Body of pancreas (tissue), 4 donors: ENCODE data around the gene PCNA. TPM values are rescaled to one million over a fixed set of nuclear protein-coding genes. Genes with fewer than 3 reads are reported as not detected.

ENCODE experiments used
- ATAC-seq: fragments of 150-250 bp; one replicate; pipeline ENCODE4 v1.9.1; 2016
- DNase-seq, 4 donors: peaks; one replicate each; pipeline ENCODE4 v3.0.0-alpha.2; 2019
- H3K27ac ChIP-seq, 4 donors: fragments of 200-600 bp; sonication (generic); 1 replicate in 3 of 4; 2 replicates in 1 of 4; pipeline versions ENCODE4 v1.5.1 to v1.6.1; 2016 to 2019; ENCODE audit warnings: mild to moderate bottlenecking in 1 of 4, mixed read lengths in 1 of 4, moderate library complexity in 1 of 4
- H3K27me3 ChIP-seq, 2 donors: fragments of 200-600 bp; sonication (generic); one replicate each; pipeline ENCODE4 v1.6.0; 2016; ENCODE audit warnings: mild to moderate bottlenecking in 1 of 2
- H3K36me3 ChIP-seq, 2 donors: fragments of 200-600 bp; sonication (generic); replicated peaks in 1 of 2; 2 replicates each; pipeline ENCODE4 v1.5.1; 2016; ENCODE audit warnings: low read depth in 2 of 2; ENCODE audit not compliant: insufficient read depth in 1 of 2
- H3K4me1 ChIP-seq: fragments of 200-600 bp; sonication (generic); one replicate; pipeline ENCODE4 v1.6.0; 2016
- H3K4me3 ChIP-seq, 2 donors: fragments of 200-600 bp; sonication (generic); 1 replicate in 1 of 2; 2 replicates in 1 of 2; pipeline ENCODE4 v1.5.1; 2016 to 2019
- H3K9me3 ChIP-seq, 3 donors: fragments of 200-600 bp; sonication (generic); 1 replicate in 2 of 3; 2 replicates in 1 of 3; pipeline ENCODE4 v1.5.1; 2016
- POLR2A ChIP-seq, 3 donors: fragments of 450-650 bp; IDR thresholded peaks; one replicate each; pipeline ENCODE4 v1.6.1; 2016; ENCODE audit warnings: antibody characterized with exemption in 3 of 3, mild to moderate bottlenecking in 2 of 3
- WGBS, 2 donors: methylation state at CpG; one replicate each; pipeline ENCODE4 v1.1.5; 2017; 5-methylcytosine and 5-hydroxymethylcytosine counted together
- intact Hi-C: fragments of 100-400 bp; cut with DNase I; formaldehyde crosslinking; loops from one replicate; pipeline ENCODE4 v1.15.1; 2023
- total RNA-seq, 2 donors: library from RNA; depleted of rRNA; stranded (reverse); fragments of >200 nt; gene quantifications; one replicate each; pipeline ENCODE4 v1.1.0, GENCODE V29; 2016
- TF ChIP-seq, protein P1 (sequence below), 7 experiments: fragments of 450-650 bp in 4 of 7; fragments of 200-600 bp in 3 of 7; sonication (generic) in 3 of 7; IDR thresholded peaks; one replicate each; pipeline ENCODE4 v1.5.1; 2016 to 2019; ENCODE audit warnings: antibody characterized with exemption in 7 of 7

Gene PCNA
- total RNA-seq, 2 donors from 2014 or later: 22.8 to 32.0 TPM

DNA sequence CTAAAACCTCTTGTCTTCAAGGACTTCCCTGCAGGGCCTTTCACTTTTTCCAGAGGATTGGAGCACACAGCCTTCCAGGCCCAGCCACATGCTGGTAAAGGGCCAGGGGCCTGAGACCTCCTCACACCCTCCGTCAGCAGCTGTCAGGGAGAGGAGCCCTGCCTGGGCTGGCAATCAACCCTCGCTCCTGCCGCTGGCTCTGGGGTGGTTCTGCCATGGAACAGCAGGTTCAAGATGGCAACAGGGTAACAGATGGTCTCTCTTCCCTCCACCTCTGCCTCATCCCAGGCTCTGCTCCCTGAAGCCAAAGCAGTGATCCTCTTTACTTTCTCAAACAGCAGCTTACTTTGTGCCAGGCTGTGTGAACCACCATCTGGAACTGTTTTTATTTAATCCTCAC lies 23.8 kb downstream of the PCNA start:
- H3K9me3 ChIP-seq: no peaks in the 10 kb centered on the region
- DNase-seq (no peak), ATAC-seq (no peak)
- no peak overlapping the region for H3K27ac ChIP-seq
- intact Hi-C loops: no loop called here
- 90% methylated on average over 3 of the region's 3 CpGs; no CpG with 5 or more reads in 1 of the 2 donors for WGBS, 2 donors
- TF ChIP-seq POLR2A (IDR thresholded peaks at IDR 0.05): no peak
- TF ChIP-seq, protein P1, sequence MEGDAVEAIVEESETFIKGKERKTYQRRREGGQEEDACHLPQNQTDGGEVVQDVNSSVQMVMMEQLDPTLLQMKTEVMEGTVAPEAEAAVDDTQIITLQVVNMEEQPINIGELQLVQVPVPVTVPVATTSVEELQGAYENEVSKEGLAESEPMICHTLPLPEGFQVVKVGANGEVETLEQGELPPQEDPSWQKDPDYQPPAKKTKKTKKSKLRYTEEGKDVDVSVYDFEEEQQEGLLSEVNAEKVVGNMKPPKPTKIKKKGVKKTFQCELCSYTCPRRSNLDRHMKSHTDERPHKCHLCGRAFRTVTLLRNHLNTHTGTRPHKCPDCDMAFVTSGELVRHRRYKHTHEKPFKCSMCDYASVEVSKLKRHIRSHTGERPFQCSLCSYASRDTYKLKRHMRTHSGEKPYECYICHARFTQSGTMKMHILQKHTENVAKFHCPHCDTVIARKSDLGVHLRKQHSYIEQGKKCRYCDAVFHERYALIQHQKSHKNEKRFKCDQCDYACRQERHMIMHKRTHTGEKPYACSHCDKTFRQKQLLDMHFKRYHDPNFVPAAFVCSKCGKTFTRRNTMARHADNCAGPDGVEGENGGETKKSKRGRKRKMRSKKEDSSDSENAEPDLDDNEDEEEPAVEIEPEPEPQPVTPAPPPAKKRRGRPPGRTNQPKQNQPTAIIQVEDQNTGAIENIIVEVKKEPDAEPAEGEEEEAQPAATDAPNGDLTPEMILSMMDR (IDR thresholded peaks at IDR 0.05): no peak
- no peaks in the 10 kb centered on the region for H3K4me1 ChIP-seq
- H3K36me3 ChIP-seq: peaks cover 0 to 5% of the 10 kb centered on the region in 2 donors
- no peak overlapping the region for H3K4me3 ChIP-seq
- H3K27me3 ChIP-seq: no peaks in the 10 kb centered on the region

DNA sequence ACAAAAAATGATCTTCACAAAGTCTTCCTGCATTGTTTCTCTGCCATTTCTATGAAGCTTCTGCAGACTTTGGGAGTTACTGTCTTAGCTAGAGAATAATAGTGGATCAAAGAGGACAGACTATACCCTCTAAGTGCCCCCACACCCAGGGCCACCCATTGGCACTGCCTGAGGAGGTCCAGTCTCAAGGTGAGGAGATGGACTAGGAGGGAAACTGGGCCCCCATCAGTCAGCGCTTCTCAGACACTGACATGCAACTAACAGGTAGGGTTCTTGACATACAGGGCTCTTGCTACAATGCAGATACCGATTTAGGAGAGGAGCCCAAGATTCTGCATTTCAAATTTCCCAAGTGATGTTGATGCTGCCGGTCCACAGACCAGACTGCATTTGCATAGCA lies 24.3 kb downstream of the PCNA start:
- TF ChIP-seq, protein P1 (IDR thresholded peaks at IDR 0.05): no peak
- no peak for TF ChIP-seq POLR2A (IDR thresholded peaks at IDR 0.05)

DNA sequence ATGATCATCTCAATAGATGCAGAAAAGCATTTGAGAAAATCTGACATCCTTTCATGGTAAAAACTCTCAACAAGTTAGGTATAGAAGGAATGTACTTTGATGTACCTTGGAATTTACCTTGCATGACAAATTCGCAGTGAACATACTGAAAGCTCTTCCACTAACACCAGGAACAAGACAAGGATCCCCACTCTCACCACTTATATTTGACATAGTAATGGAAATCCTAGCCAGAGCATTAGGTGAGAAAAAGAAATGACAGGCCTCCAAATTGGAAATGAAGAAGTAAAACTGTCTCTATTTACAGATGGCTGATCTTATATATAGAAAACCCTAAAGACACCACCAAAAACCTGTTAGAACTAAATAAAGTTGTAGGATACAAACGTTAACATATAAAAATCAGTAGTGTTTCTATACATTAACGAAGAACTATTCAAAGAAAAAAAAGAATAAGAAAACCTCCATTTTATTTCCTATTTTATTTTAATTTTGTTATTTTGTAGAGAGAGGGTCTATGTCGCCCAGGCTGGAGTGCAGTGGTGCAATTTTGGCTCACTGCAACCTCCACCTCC lies 26.9 kb downstream of the PCNA start:
- Histone ChIP-seq H3K36me3 (peaks cover 0 to 2% of the 10 kb centered on the region in 2 donors), H3K9me3 (no peaks in the 10 kb centered on the region), H3K27me3 (no peaks in the 10 kb centered on the region), H3K4me3 (no peak overlapping the region), H3K4me1 (no peaks in the 10 kb centered on the region), H3K27ac (no peak overlapping the region)
- WGBS, 2 donors: 68 to 72% methylated on average over 4 of the region's 4 CpGs
- TF ChIP-seq, protein P1 (IDR thresholded peaks at IDR 0.05): no peak
- no peak for TF ChIP-seq POLR2A (IDR thresholded peaks at IDR 0.05)
- ATAC-seq (no peak), DNase-seq (no peak)
- intact Hi-C loops: no loop called here

More for the DNA sequence above, 24.3 kb downstream of the PCNA start:
- Histone ChIP-seq H3K27ac (no peak overlapping the region), H3K36me3 (peaks cover 0 to 5% of the 10 kb centered on the region in 2 donors), H3K4me1 (no peaks in the 10 kb centered on the region), H3K9me3 (no peaks in the 10 kb centered on the region), H3K27me3 (no peaks in the 10 kb centered on the region), H3K4me3 (no peak overlapping the region)
- intact Hi-C loops: no loop called here
- ATAC-seq: no peak
- no peak for DNase-seq
- WGBS, 2 donors: 89% methylated on average over 3 of the region's 3 CpGs

DNA sequence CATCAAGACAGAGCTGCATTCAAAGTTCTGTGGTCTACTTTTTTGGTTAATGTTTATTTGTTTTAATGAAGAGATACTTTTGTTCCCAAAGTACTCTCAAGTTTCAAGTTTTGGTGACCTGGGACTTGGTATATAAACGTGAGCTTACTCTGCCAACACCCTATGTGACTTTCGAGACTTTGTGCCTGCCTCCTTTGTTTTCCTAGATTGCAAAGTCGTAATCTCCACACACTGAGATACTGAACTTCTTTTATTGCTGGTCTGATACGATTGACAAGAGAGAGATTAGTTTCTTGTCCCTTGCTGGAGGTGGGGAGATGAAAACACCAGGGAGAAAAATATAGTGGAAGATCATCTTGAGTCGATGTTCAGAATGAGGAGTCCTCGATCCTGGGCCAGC lies 27.9 kb downstream of the PCNA start:
- no peaks in the 10 kb centered on the region for H3K27me3 ChIP-seq
- H3K36me3 ChIP-seq: no peaks in the 10 kb centered on the region
- TF ChIP-seq, protein P1 (IDR thresholded peaks at IDR 0.05): no peak
- TF ChIP-seq POLR2A (IDR thresholded peaks at IDR 0.05): no peak
- no peak for DNase-seq
- H3K27ac ChIP-seq: no peak overlapping the region
- ATAC-seq: no peak
- no peaks in the 10 kb centered on the region for H3K4me1 ChIP-seq
- WGBS, 2 donors: 53 to 63% methylated on average over 6 of the region's 6 CpGs
- intact Hi-C loops: no loop called here
- no peaks in the 10 kb centered on the region for H3K9me3 ChIP-seq
- H3K4me3 ChIP-seq: no peak overlapping the region

DNA sequence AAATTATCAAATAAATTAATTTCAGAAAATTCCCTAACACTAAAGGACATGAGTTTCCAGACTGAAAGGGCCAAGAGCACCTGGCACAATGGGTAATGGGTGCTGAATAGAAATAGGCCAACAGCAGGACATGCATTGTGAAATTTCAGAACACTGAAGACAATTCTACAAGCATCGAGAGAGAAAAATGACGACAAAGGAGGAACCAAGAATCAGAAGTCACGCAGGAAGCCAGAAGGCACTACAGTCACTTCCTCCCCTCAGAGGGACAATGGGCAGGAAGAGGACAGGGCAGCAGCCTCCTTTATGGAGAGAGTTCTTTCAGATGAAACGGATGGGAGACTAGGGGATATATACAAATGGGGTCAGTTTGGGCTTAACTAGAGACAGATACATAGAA lies 29.6 kb downstream of the PCNA start:
- peak overlapping the region in 2 of 4 donors; percentile 9 to 77 for H3K27ac ChIP-seq
- peak in 1 of 3 donors; percentile 20 for TF ChIP-seq POLR2A (IDR thresholded peaks at IDR 0.05)
- TF ChIP-seq, protein P1 (IDR thresholded peaks at IDR 0.05): no peak
- H3K27me3 ChIP-seq: no peaks in the 10 kb centered on the region
- ATAC-seq (no peak), DNase-seq (peak in 1 of 4 donors; percentile 58)
- H3K9me3 ChIP-seq: no peaks in the 10 kb centered on the region
- intact Hi-C loops: no loop called here
- no peaks in the 10 kb centered on the region for H3K36me3 ChIP-seq
- WGBS, 2 donors: 60 to 72% methylated on average over 4 of the region's 4 CpGs
- no peaks in the 10 kb centered on the region for H3K4me1 ChIP-seq
- no peak overlapping the region for H3K4me3 ChIP-seq
